ENCODE measurements around the gene LRRC18.

GRCh38 chr10:48941427-48942075 lies 1.9 kb upstream of the LRRC18 start:
- no peak for TF ChIP-seq EZH2 (IDR thresholded peaks at IDR 0.05; ENCODE audit: borderline replicate concordance, low read length)
- no peak for TF ChIP-seq CTCF (IDR thresholded peaks at IDR 0.05; ENCODE audit: low read length)

Data from OCI-LY1 (cell line).